ENCODE measurements around the gene TMEM119. TPM values are rescaled to one million over a fixed set of nuclear protein-coding genes. Genes with fewer than 3 reads are reported as not detected.
A peak's percentile ranks its signal among the peaks of the same experiment; 100 is the strongest.

The TMEM119 gene
- total and polyA plus RNA-seq, 9 of the 15 experiments (the other 6 are each of a cell fraction or from before 2014, with no cell fraction given), result 0.18 TPM; not detected in 8

GRCh38 chr12:108635997-108636808 lies 38.3 kb upstream of the TMEM119 start:
- CTCF ChIA-PET (ENCODE audit: low intra/inter-chr PET ratio), result no interaction called here
- in situ Hi-C loops (cut with MboI), result no loop called here
- Histone ChIP-seq H4K20me1 (replicated peaks; ENCODE audit: control insufficient read depth, insufficient read depth, low read length) (no peaks in the 10 kb centered on the region), H3K4me1 (replicated peaks in 1 of 2; ENCODE audit: control insufficient read depth in 2 of 2, insufficient read depth in 2 of 2, low read length in 2 of 2) (peaks cover 50 to 51% of the 10 kb centered on the region in 2 experiments), H3K4me3 (no peak overlapping the region), H3K9me1 (ENCODE audit: control insufficient read depth, insufficient read depth, low read length) (no peaks in the 10 kb centered on the region), H3K36me3 (ENCODE audit: control insufficient read depth, insufficient read depth, low read length) (peaks cover 29% of the 10 kb centered on the region; the same call in 2 of the 3 replicates), H3K79me2 (ENCODE audit: control insufficient read depth, insufficient read depth, low read length) (peaks cover 22% of the 10 kb centered on the region), H3K9ac (ENCODE audit: insufficient read depth in 1 of 2, low read depth in 2 of 2, low read length in 2 of 2) (peak overlapping the region in 1 of 2 experiments; percentile 41; a peak in 1 of 4 replicates), H2AFZ (ENCODE audit: low read depth, low read length) (no peak overlapping the region), H3K27me3 (ENCODE audit: control insufficient read depth in 2 of 2, insufficient read depth in 2 of 2, low read length in 2 of 2) (no peaks in the 10 kb centered on the region), H3K4me2 (ENCODE audit: insufficient read depth, low read length) (no peak overlapping the region), H3K27ac (ENCODE audit: extremely low read depth, low read depth, low read length) (peak overlapping the region; percentile 29; the same call in 1 of the 3 replicates), H3K9me3 (replicated peaks; ENCODE audit: control insufficient read depth, insufficient read depth, low read depth, low read length) (no peaks in the 10 kb centered on the region)
- DNase-seq (ENCODE audit: extremely low read depth in 1 of 4, low spot score in 3 of 4) (no peak), ATAC-seq (no peak), FAIRE-seq (no peak)
- no peak for TF ChIP-seq ZFP30 (CRISPR knock-in tag; IDR thresholded peaks at IDR 0.05; ENCODE audit: borderline replicate concordance)
- TF ChIP-seq E2F5 (CRISPR knock-in tag; IDR thresholded peaks at IDR 0.05), result 0 out of 2 replicates have a peak, but pooled peaks have one; percentile 22
- no peak for TF ChIP-seq MBD2 (IDR thresholded peaks at IDR 0.05; ENCODE audit: borderline replicate concordance, low read depth)
- TF ChIP-seq ARHGAP35 (IDR thresholded peaks at IDR 0.05; ENCODE audit: partially characterized antibody), result no peak
- TF ChIP-seq MAFF (IDR thresholded peaks at IDR 0.05; ENCODE audit: low read length), result 0 out of 2 replicates have a peak, but pooled peaks have one; percentile 18
- TF ChIP-seq MITF (IDR thresholded peaks at IDR 0.05), result no peak
- peak; percentile 39; the same call in 1 of the 2 replicates for TF ChIP-seq ZNF316 (IDR thresholded peaks at IDR 0.05)
- peak; percentile 92 for TF ChIP-seq ZNF121 (CRISPR knock-in tag; conservative IDR thresholded peaks at IDR 0.05)
- BruUV-seq (replicated peaks), result no TSS peak
- intact Hi-C loops (cut with micrococcal nuclease), result no loop called here
- WGBS (ENCODE audit: insufficient coverage, low coverage, missing lambda C conversion rate), result 73% methylated on average over 6 of the region's 6 CpGs
- POLR2A ChIA-PET, result interaction anchor here (0.6 to 2.0 kb wide), 5 partner anchors 10 to 202 kb away, joined by 3 to 12 read pairs (median 3); no protein-coding TSS in a partner anchor
